Stromal cell of bone marrow (primary cell): ENCODE data around the gene CHRNA4.
"Not testable (repeated sequence)": the region's sequence is repeated elsewhere in the genome, so short reads cannot be mapped to it uniquely, and the experiment has no call there.

Experiments used
- DNase-seq: peaks from one replicate; pipeline ENCODE4 v3.0.0-alpha.2; 2012; ENCODE audit warnings: low read depth

Gene CHRNA4

DNA sequence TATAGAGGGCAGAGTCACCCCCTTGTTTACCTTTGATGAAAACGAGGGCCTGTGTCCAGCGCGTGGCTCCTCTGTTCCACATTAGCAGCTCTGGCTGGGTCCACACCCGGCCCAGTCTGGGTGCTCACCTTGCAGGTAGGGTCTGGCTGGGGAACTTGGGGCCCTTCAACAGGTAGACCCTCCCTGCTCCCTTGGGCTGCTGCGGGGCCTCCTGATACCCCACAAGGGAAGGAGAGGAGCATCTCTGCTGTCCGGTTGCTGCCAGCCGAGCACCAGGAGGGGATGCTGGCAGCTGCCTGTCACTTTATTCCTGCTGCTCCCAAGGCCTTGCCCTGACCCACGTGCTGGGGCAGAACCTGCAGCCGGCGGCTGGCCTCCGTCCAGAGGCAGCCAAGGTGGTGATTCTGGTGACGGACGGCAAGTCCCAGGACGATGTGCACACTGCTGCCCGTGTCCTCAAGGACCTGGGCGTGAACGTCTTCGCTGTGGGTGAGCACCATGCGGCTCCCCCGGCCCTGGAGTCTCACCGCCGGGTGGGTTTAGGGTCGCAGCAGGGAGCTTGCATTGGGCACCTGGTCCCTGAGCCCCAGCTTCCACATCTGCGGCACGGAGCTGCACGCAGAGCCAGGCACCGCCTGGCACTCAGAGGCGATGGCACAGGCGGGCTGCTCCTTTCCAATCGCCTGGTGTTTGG is 52.8 kb downstream of the CHRNA4 start:
- DNase-seq, result no peak

DNA sequence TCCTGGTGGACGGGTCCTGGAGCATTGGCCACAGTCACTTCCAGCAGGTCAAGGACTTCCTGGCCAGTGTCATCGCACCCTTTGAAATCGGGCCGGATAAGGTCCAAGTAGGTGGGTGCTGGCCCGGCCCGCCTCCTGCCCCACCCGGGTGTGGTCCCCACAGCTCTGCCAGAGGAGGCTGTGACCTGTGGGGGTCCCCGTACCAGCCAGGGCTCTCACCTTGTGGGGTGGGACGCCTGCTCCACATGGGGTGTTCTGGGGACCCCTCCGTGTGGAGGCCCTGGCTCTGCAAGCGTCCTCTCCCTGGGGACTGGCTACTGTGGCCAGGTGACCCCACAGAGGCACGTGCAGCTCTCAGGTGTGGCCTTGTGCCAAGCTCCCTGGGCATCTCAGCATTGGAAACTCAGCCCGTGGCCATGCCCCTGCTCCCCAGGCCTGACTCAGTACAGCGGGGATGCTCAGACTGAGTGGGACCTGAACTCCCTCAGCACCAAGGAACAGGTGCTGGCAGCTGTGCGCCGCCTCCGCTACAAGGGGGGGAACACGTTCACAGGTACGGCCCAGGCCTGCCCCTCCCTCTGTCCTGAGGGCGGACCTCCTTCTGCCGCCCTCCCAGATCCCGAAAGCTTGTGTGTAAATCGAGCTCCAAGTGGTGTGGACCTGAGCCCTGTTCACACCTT is 53.5 kb downstream of the CHRNA4 start:
- DNase-seq, result no peak

DNA sequence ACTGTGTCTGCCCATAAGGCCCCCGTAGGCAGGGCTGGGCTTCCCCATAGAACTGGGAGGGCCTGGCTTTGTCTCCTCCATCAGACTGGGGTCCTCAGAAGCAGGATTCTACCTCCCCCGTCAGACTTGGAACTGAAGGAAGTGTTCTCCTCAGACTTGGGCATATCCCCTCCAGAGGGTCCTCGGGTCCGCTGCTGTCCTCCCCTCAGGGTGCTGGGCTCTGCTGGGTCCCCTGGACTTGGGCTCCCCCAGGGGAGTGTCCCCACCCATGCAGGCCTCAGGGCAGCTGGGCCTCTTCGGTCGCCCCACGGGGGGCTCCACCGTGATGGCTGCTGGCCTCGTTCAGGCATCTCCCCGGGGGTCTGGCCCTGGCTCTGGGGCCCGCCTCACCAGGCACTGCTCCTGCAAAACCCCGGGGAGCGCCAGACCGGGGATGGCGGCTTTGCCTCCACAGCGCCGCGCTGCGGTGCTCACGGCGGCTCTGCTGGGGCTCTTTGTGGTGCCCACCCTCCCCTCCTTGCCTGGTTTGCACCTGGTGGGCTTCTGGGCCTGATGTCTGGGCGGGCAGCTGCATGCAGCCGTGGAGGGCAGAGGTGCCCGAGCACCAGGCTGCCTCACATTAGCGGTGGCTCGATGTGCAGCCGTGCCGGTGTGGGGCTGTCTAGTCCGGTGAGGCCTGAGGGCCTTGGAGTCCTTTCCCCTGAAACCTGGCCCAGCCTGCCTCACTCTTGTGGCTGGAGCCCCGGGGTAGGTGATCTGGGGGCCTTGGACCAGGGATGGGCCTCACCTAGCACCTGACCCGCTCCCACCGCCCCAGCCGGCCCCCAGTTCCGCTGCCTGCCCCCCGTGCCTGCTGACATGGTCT is 54.2 kb downstream of the CHRNA4 start:
- no peak for DNase-seq

DNA sequence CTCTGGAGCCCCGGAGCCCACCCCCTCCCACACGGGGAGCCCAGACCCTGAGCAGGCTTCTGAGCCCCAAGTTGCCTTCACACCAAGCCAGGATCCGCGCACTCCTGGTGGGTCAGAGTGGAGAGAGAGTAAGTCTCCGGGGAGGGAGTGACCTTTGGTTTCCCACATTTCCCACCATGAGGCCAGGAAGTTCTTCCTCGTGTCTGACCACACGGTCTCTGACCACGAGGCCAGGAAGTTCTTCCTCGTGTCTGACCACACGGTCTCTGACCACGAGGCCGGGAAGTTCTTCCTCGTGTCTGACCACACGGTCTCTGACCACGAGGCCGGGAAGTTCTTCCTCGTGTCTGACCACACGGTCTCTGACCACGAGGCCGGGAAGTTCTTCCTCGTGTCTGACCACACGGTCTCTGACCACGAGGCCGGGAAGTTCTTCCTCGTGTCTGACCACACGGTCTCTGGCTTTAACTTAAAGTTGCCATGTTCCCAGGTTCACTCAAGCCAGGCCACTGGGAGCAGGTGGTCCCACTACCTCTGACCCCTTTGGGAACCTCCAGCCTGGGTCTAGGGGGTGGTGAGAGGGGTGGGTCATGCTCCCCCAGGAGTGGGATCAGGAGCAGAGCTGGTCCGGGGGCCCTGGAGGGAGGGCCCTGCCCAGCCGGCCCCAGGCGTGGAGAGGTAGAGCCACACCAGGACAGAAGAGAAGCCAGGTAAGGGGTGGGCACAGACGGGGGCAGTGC is 55.0 kb downstream of the CHRNA4 start:
- DNase-seq, result not testable (repeated sequence)

DNA sequence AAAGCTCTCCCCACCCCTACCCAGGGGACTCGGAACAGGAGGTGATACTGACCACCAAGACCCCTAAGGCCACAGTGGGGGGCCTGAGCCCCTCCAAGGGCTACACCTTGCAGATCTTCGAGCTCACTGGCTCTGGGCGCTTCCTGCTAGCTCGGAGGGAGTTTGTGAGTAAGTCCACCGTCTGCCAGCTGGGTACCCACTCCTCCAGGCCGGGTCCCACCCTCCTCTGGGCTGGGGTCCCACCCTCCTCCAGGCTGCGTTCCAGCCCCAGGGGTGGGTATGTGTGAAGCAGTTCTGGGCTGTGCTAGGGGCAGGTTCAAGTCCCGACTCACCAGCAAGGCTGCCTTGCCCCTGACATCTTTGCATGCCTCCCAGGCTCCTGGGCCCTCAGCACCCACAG is 55.8 kb downstream of the CHRNA4 start:
- no peak for DNase-seq

DNA sequence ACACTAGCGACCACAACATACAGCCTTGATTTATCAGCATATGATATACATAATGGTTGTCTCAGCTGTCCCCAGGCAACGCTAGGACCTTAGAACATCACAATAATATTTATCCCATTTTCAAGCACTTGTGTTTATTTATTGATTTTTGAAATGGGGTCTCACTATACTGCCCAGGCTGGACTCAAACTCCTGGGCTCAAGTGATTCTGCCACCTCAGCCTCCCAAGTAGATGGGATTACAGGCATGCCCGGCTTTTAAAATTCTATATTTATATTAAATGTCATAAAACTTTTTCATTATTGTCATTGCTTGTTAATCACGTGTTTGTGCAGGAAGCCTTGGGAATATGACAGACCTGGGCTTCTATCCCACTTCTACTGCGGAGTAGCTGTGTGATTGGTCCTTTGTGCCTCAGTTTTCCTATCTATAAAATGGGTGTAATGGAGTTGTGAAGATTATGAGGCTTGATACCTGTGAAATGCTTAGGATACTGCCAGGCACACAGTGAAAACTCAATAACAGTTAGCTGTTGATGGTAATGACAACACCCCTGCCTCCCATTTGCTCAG is 58.0 kb downstream of the CHRNA4 start:
- DNase-seq, result no peak

DNA sequence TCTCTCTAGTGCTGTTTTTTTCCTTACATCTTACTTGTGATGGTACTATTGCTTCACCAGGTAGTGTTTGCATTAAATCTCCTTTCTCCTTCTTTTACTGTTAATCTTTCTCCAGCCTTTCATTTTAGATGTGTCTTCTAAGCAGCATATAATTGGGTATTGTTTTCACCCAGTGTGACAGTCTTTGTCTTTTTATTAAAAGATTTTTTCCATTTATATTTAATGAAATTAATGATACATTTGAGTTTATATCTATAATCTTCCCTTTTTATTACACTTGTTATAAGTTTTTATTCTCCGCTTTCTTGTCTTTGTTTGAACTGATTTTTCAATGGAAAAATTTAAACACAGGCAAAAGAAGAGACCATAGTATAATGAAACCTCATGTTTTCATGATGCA is 59.5 kb downstream of the CHRNA4 start:
- no peak for DNase-seq

DNA sequence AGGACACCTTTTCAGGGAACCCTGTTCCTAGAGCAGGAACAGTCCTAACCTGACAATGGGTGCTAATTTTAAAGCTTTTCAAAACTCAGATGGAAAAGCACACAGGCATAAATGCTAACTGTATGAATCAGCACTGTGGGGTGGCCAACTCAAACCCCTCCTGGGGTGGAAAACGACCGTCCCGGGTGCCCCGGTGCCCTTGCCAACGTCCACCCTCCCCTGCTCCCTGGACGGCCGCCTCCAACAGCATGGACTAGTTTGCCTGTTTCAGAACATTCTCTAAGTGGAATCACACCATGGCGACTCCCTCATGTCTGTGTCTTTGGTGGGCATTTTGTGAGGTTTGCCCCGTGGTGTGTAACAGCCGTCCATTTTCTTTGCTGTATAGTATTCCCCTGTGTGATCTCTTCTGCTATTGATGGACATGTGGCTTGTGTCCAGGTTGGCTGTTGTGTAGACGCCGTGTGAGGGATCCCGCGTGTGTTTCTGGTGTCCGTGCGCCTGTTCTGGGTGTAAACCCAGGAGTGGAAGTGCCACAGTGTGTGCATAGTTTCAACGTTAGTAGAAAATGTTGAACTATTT is 62.3 kb downstream of the CHRNA4 start:
- DNase-seq, result no peak

DNA sequence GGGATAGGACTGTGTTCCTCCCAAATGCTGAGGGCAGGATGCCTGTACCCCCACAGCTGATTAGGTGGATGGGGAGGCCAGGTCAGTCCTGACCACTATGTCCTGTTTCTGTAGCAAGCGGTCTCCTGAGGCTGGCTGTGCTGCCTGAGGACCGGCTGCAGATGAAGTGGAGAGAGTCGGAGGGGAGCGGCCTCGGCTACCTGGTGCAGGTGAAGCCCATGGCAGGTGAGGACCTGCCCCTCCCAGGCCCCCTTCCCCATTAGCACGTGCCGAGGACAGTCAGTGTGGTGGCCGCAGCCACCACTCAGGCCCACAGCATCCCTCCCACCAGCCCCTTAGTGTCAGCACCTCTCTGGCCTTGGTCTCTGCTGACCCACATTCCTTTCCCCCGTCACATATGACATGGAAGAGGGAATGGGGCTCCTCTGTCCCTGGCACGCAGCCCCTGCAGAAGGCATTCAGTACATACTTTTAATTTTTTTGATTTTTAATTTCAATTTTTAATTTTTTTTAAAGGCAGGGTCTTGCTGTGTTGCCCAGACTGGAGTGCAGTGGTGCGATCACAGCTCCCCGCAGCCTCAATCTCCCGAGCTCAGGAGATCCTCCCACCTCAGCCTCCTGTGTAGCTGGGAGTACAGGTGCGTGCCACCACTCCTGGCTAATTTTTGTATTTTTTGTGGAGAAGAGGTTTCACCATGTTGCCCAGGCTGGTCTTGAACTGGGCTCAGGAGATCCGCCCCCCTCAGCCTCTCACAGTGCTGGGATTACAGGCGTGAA is 63.2 kb downstream of the CHRNA4 start:
- DNase-seq, result no peak

DNA sequence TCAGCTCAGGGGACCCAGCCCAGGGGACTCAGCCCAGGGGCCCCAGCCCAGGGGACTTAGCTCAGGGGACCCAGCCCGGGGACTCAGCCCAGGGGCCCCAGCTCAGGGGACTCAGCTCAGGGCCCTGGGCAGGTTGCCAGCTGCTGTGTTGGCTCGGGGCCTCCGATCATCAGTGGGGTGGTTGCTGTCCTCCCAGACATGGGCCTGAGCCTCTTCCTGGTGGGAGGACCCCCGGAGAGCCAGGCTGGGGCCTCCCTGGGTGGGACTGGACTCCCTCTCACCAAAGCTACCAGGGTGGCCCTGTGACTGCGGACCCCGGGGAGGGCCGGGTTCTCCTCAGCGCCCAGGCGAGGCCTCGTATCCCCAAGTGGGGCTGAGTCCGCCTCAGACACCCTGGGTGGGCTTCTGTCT is 63.8 kb downstream of the CHRNA4 start:
- no peak for DNase-seq

DNA sequence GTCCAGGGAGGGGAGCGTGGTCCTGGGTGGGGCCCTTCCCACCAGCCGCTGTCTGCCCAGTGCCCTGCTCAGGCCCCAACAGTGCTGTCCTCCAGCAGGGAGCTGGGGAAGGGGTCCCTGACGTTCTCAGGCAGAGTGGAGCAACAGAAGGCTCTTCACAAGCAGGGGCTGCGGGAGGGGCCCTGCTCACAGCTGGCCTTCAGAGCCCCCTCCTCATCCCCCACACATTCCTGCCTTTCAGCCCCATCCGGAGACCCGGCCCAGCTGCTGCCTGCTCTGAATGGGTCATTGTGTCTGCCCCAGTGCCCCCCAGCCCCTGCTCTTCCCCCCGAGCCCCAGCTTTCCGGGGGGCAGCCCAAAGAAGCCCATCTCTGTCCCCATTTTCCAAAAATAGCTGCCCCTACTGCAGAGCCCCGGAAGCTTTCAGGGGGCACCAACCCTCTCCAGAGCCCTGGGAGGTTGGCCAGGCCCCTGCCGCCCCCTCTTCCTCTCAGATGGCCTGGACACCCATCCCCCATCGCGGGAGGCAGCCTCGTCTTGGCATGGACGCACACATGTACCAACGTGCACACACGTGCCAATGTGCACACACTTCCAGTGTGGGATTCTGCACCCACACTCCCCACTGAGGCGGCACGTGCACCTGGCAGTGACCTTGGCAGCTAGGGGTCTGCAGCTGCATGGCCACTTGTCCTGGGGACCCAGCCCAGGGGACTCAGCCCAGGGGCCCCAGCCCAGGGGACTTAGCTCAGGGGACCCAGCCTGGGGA is 64.4 kb downstream of the CHRNA4 start:
- no peak for DNase-seq

DNA sequence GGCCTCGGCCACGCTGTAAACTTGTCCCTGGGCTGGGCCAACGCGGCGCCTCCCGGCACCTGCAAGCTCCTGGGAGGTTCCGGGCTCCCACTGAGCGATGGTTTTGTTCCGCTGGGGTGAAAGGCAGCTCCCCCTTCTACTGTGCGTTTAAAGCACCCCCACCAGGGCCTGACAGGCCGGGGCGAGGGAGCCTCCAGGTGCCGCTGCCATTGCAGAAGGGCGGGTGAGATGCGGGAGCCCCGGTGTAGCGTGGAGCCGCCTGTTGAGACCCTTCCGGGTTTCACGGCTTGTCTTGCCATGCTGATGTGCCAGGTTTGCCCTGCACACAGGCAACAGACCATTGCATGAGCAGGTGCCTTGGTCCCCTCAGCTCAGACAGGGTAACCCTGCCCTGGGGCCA is 65.3 kb downstream of the CHRNA4 start:
- no peak for DNase-seq

DNA sequence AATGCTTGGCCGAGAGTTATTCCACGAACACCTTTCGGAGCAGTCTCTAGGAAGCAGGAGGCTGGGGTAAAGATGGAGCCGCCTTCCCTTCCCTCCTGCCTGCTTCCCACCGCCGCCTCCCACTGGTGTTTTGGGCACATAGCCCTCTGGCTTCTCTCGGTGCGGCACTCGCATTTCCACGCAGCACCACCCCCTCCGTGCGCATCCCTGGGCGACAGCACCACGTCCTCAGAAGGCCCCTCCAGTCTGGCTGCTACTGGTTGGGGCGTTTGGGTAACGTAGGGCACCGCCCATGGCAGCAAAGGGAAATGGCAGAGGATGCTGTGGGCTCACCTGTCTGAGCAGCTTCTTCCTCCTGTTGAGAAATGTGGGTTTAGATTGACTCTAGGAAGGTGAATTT is 65.7 kb downstream of the CHRNA4 start:
- DNase-seq, result no peak

DNA sequence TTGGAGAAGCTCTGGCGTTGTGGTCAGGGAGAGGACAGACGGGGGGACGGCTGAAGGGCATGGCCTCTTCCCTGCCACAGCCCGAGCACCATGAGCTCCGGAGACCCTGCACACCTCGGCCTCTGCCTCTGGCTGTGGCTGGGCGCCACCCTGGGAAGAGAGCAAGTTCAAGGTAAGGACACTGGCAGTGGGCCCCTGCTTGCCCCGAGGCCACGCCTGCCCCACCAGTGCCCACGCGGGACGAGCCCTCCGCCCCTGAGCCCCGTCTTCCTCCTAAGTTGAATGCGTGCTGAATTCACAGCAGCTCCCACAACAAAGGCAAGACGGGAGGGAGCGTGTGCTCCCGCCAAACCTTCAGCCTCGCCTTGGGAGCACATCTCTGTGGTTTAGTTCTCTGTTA is 66.1 kb downstream of the CHRNA4 start:
- DNase-seq, result no peak

DNA sequence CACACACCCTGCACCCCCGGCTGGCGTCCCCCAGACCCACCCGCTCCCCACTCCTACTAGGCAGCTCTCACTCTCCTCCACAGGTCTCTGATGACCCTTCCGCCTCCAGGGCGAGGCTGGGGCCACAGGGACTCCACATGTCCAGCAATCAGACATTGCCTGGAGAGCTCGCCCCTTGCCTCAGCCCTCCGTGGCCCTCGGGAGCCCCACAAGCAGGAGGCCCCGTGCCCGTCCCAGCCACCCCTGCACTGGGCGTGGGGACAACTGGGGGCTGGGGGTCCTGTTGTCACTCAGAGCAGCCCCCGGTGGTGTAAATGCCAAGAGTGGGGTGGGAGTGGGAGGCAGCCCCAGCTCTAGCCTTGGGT is 66.6 kb downstream of the CHRNA4 start:
- no peak for DNase-seq

DNA sequence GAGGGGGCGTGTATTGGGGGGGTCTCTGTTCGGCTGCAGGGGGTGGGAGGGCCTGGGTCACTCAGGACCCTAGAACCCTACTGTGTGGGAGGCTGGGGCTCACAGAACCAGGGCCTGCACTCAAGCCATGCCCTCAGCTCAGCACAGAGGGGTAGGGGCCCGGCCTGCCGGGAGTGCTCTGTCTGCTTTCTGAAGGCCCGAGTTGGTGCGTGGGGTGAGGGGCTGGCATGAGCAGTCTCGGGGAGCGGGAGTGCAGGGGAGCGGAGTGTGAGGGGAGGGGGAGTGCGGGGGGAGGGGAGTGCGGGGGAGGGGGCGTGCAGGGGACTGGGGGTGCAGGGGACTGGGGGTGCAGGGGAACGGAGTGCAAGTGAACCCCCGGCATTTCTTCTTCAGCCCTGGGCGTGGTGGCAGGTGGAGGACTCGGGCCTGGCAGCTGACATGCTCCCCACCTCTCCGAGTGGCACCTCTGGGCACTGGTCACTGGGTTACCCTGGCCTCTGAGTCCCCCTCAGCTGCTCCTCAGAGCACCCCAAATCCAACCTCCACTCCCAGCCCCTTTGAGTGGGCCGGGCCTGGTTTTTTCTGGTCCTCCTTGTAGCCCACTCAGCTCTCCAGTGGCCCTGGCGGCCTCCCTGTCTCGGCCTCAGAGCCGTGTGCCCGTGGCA is 67.1 kb downstream of the CHRNA4 start:
- DNase-seq, result no peak

DNA sequence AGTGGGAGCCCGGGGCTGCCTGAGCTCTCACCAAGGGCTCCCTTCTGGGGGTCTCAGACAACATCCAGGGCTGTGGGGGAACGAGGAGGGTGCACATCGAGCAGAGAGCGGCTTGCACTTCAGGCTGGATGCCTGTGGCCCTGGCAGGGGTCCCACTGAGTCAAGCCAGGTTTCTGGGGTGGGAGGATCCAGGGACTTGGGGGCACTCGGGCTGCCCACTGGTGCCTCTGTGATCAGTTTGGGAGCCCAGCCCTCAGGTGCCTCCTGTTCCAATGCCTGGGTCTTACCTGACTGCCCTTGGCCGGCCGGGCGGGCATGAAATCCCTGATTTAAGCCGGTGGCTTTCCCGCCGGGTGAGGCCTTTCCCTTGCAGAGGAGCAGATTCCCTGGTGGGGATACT is 67.7 kb downstream of the CHRNA4 start:
- DNase-seq, result no peak
